ENCODE results near the gene SNCG. TPM values are rescaled to one million over a fixed set of nuclear protein-coding genes. Genes with fewer than 3 reads are reported as not detected.

SNCG gene
- total and polyA plus RNA-seq, 2 of the 8 experiments (the other 6 are each of a cell fraction or from before 2014, with no cell fraction given) = 4.4 to 12.2 TPM

DNA sequence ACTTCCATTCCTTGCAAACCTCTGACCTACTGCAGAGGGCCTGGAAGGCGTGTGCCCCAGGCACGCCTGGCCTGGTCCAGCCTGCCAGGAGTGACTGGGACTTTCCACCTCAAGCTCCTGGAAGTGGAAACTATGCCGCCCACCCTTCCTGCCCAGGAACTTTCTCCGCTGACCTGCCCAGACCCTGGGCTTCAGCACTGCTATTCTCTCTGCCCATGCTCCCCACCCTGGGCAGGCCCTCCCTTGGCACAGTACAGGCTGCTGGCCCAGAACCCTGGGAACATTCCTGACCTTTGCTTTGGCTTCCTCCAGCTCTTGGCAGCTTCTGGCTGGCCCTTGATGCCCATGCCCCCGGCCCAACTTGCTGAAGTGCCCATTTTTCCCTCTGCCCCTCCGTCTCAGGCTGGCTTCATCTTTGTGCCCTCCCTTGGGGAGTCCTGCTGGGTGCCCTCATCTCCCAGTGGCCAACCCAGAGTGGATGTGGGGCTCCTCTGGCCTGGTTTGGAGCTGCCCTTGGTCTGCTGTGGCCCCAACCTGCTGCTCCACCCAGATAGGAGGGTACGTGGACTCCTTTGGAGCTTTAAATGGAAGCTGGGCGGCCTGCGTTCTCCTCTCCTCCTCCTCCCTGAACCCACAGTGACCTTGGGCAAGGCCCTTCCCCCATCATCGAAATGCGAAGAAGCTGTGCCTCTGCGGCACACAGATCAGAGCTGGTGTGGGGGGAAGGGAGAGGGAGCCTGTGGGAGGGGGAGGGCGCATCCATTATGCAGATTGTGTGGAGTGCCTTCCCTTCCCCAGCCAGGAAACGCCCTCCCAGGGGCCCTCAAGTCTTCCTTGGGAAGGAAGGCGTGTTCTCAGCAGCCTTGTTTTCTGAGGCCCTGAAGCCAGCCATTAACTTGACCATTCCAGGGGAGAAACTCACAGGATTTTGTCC, 4.4 kb upstream of the SNCG start (continued):
- no peak for TF ChIP-seq BRCA1 (IDR thresholded peaks at IDR 0.05; ENCODE audit: low read depth, low read length)
- no peak for TF ChIP-seq CTBP2 (IDR thresholded peaks at IDR 0.05; ENCODE audit: borderline replicate concordance, insufficient read depth, insufficient read length, low read length)
- TF ChIP-seq SP4 (IDR thresholded peaks at IDR 0.05; ENCODE audit: low read length) = 0 out of 2 replicates have a peak, but pooled peaks have one; percentile 41
- no peak for TF ChIP-seq GTF2F1 (IDR thresholded peaks at IDR 0.05; ENCODE audit: borderline replicate concordance, low read depth, low read length)
- no peak for TF ChIP-seq TBP (IDR thresholded peaks at IDR 0.05; ENCODE audit: low read depth, low read length)
- peak; percentile 33 to 34; a peak in 3 of 4 replicates for TF ChIP-seq RAD21 (IDR thresholded peaks at IDR 0.05 in 1 of 2, conservative IDR thresholded peaks at IDR 0.05 in 1 of 2; ENCODE audit: low read depth in 2 of 2, low read length in 2 of 2)
- TF ChIP-seq BCL11A (IDR thresholded peaks at IDR 0.05; ENCODE audit: low read depth in 2 of 2, low read length in 2 of 2) = no peak
- peak; percentile 58; the same call in 1 of the 2 replicates for TF ChIP-seq YY1 (IDR thresholded peaks at IDR 0.05; ENCODE audit: low read depth, low read length)
- TF ChIP-seq RFX5 (IDR thresholded peaks at IDR 0.05; ENCODE audit: borderline replicate concordance, low read depth, low read length) = no peak; the same call in 1 of the 2 replicates
- no peak for TF ChIP-seq USF2 (IDR thresholded peaks at IDR 0.05; ENCODE audit: low read length)
- TF ChIP-seq ZNF274 (IDR thresholded peaks at IDR 0.05; ENCODE audit: borderline replicate concordance, extremely low read depth, low read length) = no peak

All from H1 (cell line).